Muscle of arm (tissue), 14 donors: ENCODE measurements around the gene VSTM2B. TPM values are rescaled to one million over a fixed set of nuclear protein-coding genes. Genes with fewer than 3 reads are reported as not detected.
"Not testable (repeated sequence)": the region's sequence is repeated elsewhere in the genome, so short reads cannot be mapped to it uniquely, and the experiment has no call there.

Source experiments
- DNase-seq: peaks from one replicate; pipeline ENCODE4 v3.0.0-alpha.2; 2013
- long read RNA-seq, 11 donors: transcript quantifications; one replicate each; lab custom pipeline, GENCODE V29; 2026
- polyA plus RNA-seq, 12 donors: library from polyadenylated mRNA; unstranded; fragments of 120-200 nt; gene quantifications; one replicate each; pipeline ENCODE4 v1.2.1, GENCODE V29; 2013; ENCODE audit not compliant: insufficient read length in 12 of 12

VSTM2B gene
- polyA plus RNA-seq = under 1 TPM in 9 of 12 donors, not detected in 3; 0.13 to 0.40 (median 0.16) TPM
- long read RNA-seq, donor 1 = 0 reads
- long read RNA-seq, donor 2 = 0 reads
- long read RNA-seq, donor 3 = 0 reads
- long read RNA-seq, donor 4 = 0 reads
- long read RNA-seq, donor 5 = 0 reads
- long read RNA-seq, donor 6 = 0 reads
- long read RNA-seq, donor 7 = 0 reads
- long read RNA-seq, donor 8 = 0 reads
- long read RNA-seq, donor 9 = 0 reads
- long read RNA-seq, donor 10 = 0 reads
- long read RNA-seq, donor 11, partial matches to known transcripts = 0 of 1 reads
- long read RNA-seq, donor 11, other reads (novel, unspliced or antisense) = 0 of 1 reads

GRCh38 chr19:29525901-29526729, at the start of gene VSTM2B:
VSTM2B (plus strand) TSS chr19:29525994; CDS start chr19:29526584, 590 bp downstream.
- no peak for DNase-seq

- no peak for DNase-seq
Observed at GRCh38 chr19:29476528-29476927, 49.3 kb upstream of the VSTM2B start.

- no peak for DNase-seq
Observed at GRCh38 chr19:29477831-29478577, 47.8 kb upstream of the VSTM2B start.

GRCh38 chr19:29478578-29479565, 46.9 kb upstream of the VSTM2B start:
- DNase-seq = no peak

- no peak for DNase-seq
Observed at GRCh38 chr19:29479941-29480340, 45.9 kb upstream of the VSTM2B start.

GRCh38 chr19:29480507-29480906, 45.3 kb upstream of the VSTM2B start:
- no peak for DNase-seq

- DNase-seq = no peak
Observed at GRCh38 chr19:29482855-29483640, 42.7 kb upstream of the VSTM2B start.

- DNase-seq = no peak
Observed at GRCh38 chr19:29483641-29483920, 42.2 kb upstream of the VSTM2B start.

- DNase-seq = no peak
Observed at GRCh38 chr19:29483944-29484581, 41.7 kb upstream of the VSTM2B start.

GRCh38 chr19:29484876-29485275, 40.9 kb upstream of the VSTM2B start:
- no peak for DNase-seq

GRCh38 chr19:29485293-29485692, 40.5 kb upstream of the VSTM2B start:
- DNase-seq = no peak

- not testable (repeated sequence) for DNase-seq
Observed at GRCh38 chr19:29486961-29487360, 38.8 kb upstream of the VSTM2B start.

- no peak for DNase-seq
Observed at GRCh38 chr19:29487432-29487831, 38.4 kb upstream of the VSTM2B start.

GRCh38 chr19:29488316-29488715, 37.5 kb upstream of the VSTM2B start:
- DNase-seq = no peak

GRCh38 chr19:29489172-29489951, 36.4 kb upstream of the VSTM2B start:
- DNase-seq = no peak

GRCh38 chr19:29491491-29491890, 34.3 kb upstream of the VSTM2B start:
- DNase-seq = no peak

GRCh38 chr19:29491995-29492577, 33.7 kb upstream of the VSTM2B start:
- DNase-seq = peak; percentile 18

- DNase-seq = peak; percentile 40
Observed at GRCh38 chr19:29492769-29493168, 33.0 kb upstream of the VSTM2B start.

- no peak for DNase-seq
Observed at GRCh38 chr19:29495091-29495490, 30.7 kb upstream of the VSTM2B start.
